ENCODE measurements around the gene MCCC1.

The MCCC1 gene

DNA sequence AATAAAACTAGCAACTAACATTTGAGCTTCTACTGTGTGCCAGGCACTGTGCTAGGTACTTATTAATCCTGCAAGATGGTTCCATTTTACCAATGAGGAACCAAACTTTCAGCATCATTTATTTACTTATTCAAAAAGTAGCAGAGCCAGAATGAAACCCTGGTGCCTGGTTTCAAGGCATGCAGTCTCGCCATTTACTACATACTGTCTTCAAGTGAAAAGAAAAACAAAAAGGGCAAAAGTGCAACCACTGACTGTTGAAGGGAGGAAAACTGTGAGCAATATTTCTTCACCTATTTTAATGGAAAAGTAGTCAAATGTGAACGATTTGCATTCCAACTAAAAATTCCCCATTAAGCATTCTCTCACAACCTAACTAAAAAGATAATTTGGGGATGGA lies 127.7 kb downstream of the MCCC1 start:
- TF ChIP-seq, protein P1, sequence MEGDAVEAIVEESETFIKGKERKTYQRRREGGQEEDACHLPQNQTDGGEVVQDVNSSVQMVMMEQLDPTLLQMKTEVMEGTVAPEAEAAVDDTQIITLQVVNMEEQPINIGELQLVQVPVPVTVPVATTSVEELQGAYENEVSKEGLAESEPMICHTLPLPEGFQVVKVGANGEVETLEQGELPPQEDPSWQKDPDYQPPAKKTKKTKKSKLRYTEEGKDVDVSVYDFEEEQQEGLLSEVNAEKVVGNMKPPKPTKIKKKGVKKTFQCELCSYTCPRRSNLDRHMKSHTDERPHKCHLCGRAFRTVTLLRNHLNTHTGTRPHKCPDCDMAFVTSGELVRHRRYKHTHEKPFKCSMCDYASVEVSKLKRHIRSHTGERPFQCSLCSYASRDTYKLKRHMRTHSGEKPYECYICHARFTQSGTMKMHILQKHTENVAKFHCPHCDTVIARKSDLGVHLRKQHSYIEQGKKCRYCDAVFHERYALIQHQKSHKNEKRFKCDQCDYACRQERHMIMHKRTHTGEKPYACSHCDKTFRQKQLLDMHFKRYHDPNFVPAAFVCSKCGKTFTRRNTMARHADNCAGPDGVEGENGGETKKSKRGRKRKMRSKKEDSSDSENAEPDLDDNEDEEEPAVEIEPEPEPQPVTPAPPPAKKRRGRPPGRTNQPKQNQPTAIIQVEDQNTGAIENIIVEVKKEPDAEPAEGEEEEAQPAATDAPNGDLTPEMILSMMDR (IDR thresholded peaks at IDR 0.05) = no peak
- TF ChIP-seq ZFX (IDR thresholded peaks at IDR 0.05; ENCODE audit: borderline replicate concordance) = no peak
- no peak overlapping the region for H3K27ac ChIP-seq

- TF ChIP-seq ZFX (IDR thresholded peaks at IDR 0.05; ENCODE audit: borderline replicate concordance) = no peak
- TF ChIP-seq, protein P1 (IDR thresholded peaks at IDR 0.05) = no peak
- H3K27ac ChIP-seq = no peak overlapping the region
These were observed 128.4 kb downstream of the MCCC1 start for GRCh38 chr3:182970811-182971418.

- no peak overlapping the region for H3K27ac ChIP-seq
These were observed 129.4 kb downstream of the MCCC1 start for GRCh38 chr3:182969853-182970252.

DNA sequence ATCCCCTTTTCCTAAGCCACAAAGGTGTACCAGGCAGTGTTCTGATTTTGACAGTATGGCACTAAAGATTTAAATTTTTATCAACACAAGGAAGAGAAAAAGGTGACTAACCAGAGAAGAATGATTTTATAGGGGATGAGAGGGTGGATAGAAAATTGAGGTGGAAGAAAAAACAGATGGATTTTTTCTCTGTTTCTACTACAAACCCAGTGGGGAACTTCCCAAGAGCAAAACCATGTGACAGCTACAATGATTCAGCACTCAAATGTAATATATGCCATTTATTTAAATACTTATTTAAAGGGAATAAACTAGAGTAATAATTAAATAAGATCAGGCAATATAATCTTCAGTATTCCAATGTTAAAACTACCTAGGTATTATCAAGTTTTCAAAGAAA lies 130.0 kb downstream of the MCCC1 start:
- no peak for TF ChIP-seq ZFX (IDR thresholded peaks at IDR 0.05; ENCODE audit: borderline replicate concordance)
- TF ChIP-seq, protein P1 (IDR thresholded peaks at IDR 0.05) = no peak
- no peak overlapping the region for H3K27ac ChIP-seq

More at GRCh38 chr3:182969853-182970252, 129.4 kb downstream of the MCCC1 start:
- no peak for TF ChIP-seq ZFX (IDR thresholded peaks at IDR 0.05; ENCODE audit: borderline replicate concordance)

- H3K27ac ChIP-seq = no peak overlapping the region
These were observed 131.8 kb downstream of the MCCC1 start for GRCh38 chr3:182967218-182968204.

DNA sequence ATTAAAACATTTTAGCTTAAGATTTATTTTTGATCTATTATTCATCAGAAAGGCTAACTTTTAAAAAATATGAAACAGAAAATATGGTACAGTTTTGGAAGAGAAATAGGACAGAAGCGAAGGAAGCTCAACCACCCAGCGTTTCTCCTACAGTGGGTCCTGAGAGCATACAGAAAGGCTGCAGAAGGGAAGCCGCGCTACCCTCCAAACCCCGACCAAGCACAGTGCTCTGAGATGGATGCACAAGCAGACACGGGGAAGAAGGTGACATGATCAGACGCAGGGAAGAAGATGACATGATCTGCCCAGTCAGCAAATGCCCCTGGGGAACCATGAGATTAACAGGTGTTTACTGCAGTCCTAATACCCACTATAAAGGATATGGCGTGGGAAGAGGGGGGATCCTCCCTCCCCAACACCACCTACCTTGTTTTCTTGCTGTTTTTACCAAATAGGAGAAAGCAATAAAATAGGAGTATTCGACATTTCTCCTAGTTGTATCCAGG lies 133.4 kb downstream of the MCCC1 start:
- TF ChIP-seq ZFX (IDR thresholded peaks at IDR 0.05; ENCODE audit: borderline replicate concordance) = no peak
- TF ChIP-seq, protein P1 (IDR thresholded peaks at IDR 0.05) = no peak
- no peak overlapping the region for H3K27ac ChIP-seq

More at GRCh38 chr3:182967218-182968204, 131.8 kb downstream of the MCCC1 start:
- TF ChIP-seq, protein P1 (IDR thresholded peaks at IDR 0.05) = no peak
- no peak for TF ChIP-seq ZFX (IDR thresholded peaks at IDR 0.05; ENCODE audit: borderline replicate concordance)

All from 22Rv1 (cell line).